Endothelial cell of umbilical vein (primary cell): ENCODE results near the gene SHISA9. TPM values are rescaled to one million over a fixed set of nuclear protein-coding genes. Genes with fewer than 3 reads are reported as not detected.

Source experiments
- BruUV-seq: library from RNA; stranded (reverse); fragments of 400-500 nt; replicated peaks from 2 replicates; lab custom pipeline; 2021; lab: Mats Ljungman, UMichigan
- CTCF ChIA-PET: fragments of 300-600, 350-600 bp; sonication (Branson Sonifier 250); formaldehyde crosslinking; loops from one replicate; lab custom pipeline; 2021; ENCODE audit warnings: antibody characterized with exemption, inconsistent platforms; lab: Charles Lee
- POLR2A ChIA-PET: fragments of 300-600, 350-600 bp; sonication (Branson Sonifier 250); formaldehyde crosslinking; loops from one replicate; lab custom pipeline; 2021; ENCODE audit warnings: antibody characterized with exemption, inconsistent platforms; lab: Charles Lee
- DNase-seq: peaks from one replicate; pipeline ENCODE4 v3.0.0-alpha.2; 2011; ENCODE audit warnings: low read depth, low spot score
- FAIRE-seq: peaks from 2 replicates; lab custom pipeline; 2011; peaks lifted over from hg19 to GRCh38; lab: Jason Lieb, UNC
- H2AFZ ChIP-seq: 2 replicates; pipeline ENCODE4 v1.6.0; 2012; ENCODE audit warnings: low read depth, low read length, control low read depth, inconsistent platforms
- H3K27ac ChIP-seq: 2 replicates; pipeline ENCODE4 v1.5.1; 2011; ENCODE audit warnings: low read depth, mild to moderate bottlenecking, control low read depth, low read length, moderate library complexity; ENCODE audit not compliant: insufficient read depth
- H3K27me3 ChIP-seq, 2 experiments: 2 replicates each; pipeline versions ENCODE4 v1.6.0 to v1.6.1; 2011; ENCODE audit warnings: low read length in 2 of 2, mixed read lengths in 1 of 2; ENCODE audit not compliant: control insufficient read depth in 2 of 2, insufficient read depth in 2 of 2
- H3K36me3 ChIP-seq, 2 experiments: 2 replicates in 1 of 2; 3 replicates in 1 of 2; pipeline ENCODE4 v1.5.1; 2011; ENCODE audit warnings: low read length in 2 of 2, mild to moderate bottlenecking in 1 of 2, moderate library complexity in 1 of 2; ENCODE audit not compliant: control insufficient read depth in 2 of 2, insufficient read depth in 2 of 2; ENCODE audit errors: extremely low read depth in 1 of 2
- H3K4me1 ChIP-seq: 3 replicates; pipeline ENCODE4 v1.5.1; 2011; ENCODE audit warnings: mild to moderate bottlenecking, low read length; ENCODE audit not compliant: control insufficient read depth, insufficient read depth; ENCODE audit errors: extremely low read depth
- H3K4me2 ChIP-seq: 2 replicates; pipeline ENCODE4 v1.6.1; 2011; ENCODE audit warnings: low read length, control low read depth, mixed read lengths; ENCODE audit not compliant: insufficient read depth
- H3K4me3 ChIP-seq, 3 experiments: fragments of 200-600 bp in 1 of 3; sonication (generic), shearing (Covaris generic) in 1 of 3; replicated peaks in 1 of 3; 2 replicates each; pipeline ENCODE4 v1.5.1; 2011 to 2016; ENCODE audit warnings: control low read depth in 3 of 3, low read length in 3 of 3, mild to moderate bottlenecking in 2 of 3, inconsistent platforms in 1 of 3, low read depth in 1 of 3, moderate library complexity in 1 of 3; ENCODE audit not compliant: insufficient read depth in 1 of 3
- H3K79me2 ChIP-seq: 2 replicates; pipeline ENCODE4 v1.6.0; 2012; ENCODE audit warnings: low read length, inconsistent platforms; ENCODE audit not compliant: control insufficient read depth, insufficient read depth
- H3K9ac ChIP-seq: replicated peaks from 2 replicates; pipeline ENCODE3; 2011; ENCODE audit warnings: low read length, control low read depth; ENCODE audit not compliant: insufficient read depth; ENCODE audit errors: extremely low read depth
- H3K9me1 ChIP-seq: replicated peaks from 3 replicates; pipeline ENCODE4 v1.6.0; 2011; ENCODE audit warnings: mild to moderate bottlenecking, low read length; ENCODE audit not compliant: control insufficient read depth, insufficient read depth; ENCODE audit errors: extremely low read depth
- H3K9me3 ChIP-seq: replicated peaks from 2 replicates; pipeline ENCODE4 v1.5.1; 2012; ENCODE audit warnings: low read length, inconsistent platforms; ENCODE audit not compliant: control insufficient read depth, insufficient read depth
- H4K20me1 ChIP-seq: replicated peaks from 2 replicates; pipeline ENCODE3; 2011; ENCODE audit warnings: mild to moderate bottlenecking, low read length; ENCODE audit not compliant: control insufficient read depth, insufficient read depth; ENCODE audit errors: extremely low read depth
- EZH2 ChIP-seq: IDR thresholded peaks from 2 replicates; pipeline ENCODE4 v1.6.1; 2012; ENCODE audit warnings: borderline replicate concordance, low read depth, mild to moderate bottlenecking, moderate library complexity, low read length, inconsistent platforms; ENCODE audit not compliant: severe bottlenecking
- FOS ChIP-seq: IDR thresholded peaks from 2 replicates; pipeline ENCODE4 v1.6.1; 2011; ENCODE audit warnings: mild to moderate bottlenecking, low read length, moderate library complexity, borderline replicate concordance; ENCODE audit not compliant: insufficient read depth
- GATA2 ChIP-seq: IDR thresholded peaks from 2 replicates; pipeline ENCODE4 v1.7.0; 2011; ENCODE audit warnings: low read depth, mild to moderate bottlenecking, moderate library complexity, mixed read lengths, low read length; ENCODE audit not compliant: insufficient read length, insufficient read depth
- JUN ChIP-seq: IDR thresholded peaks from 2 replicates; pipeline ENCODE4 v1.6.1; 2011; ENCODE audit warnings: borderline replicate concordance, low read depth; ENCODE audit not compliant: insufficient read length, insufficient read depth
- MYC ChIP-seq: IDR thresholded peaks from one replicate; pipeline ENCODE4 v1.6.1; 2011; ENCODE audit warnings: mild to moderate bottlenecking, low read depth, low read length
- POLR2A ChIP-seq: IDR thresholded peaks from 2 replicates; pipeline ENCODE4 v1.6.1; 2012; ENCODE audit warnings: low read depth, mild to moderate bottlenecking, control low read depth, low read length
- POLR2AphosphoS5 ChIP-seq: IDR thresholded peaks from 2 replicates; pipeline ENCODE4 v1.6.1; 2012; ENCODE audit warnings: low read depth, mild to moderate bottlenecking, control low read depth, low read length, moderate library complexity; ENCODE audit not compliant: insufficient read depth
- dilution Hi-C: fragments of 300-500 bp; cut with MboI; formaldehyde crosslinking; loops from one replicate; pipeline ENCODE4 v1.15.0; 2019; ENCODE audit warnings: low sequenced_read_pairs; ENCODE audit not compliant: extremely low pct_ligation_motif_present
- intact Hi-C: fragments of 100-400 bp; cut with micrococcal nuclease; formaldehyde crosslinking; loops from one replicate; pipeline ENCODE4 v1.10.0; 2022
- polyA plus RNA-seq, 4 experiments: library from polyadenylated mRNA; depleted of rRNA in 3 of 4; stranded (reverse) in 3 of 4; unstranded in 1 of 4; fragments of >200 nt; gene quantifications; 2 replicates each; pipeline versions ENCODE4 v1.2.1 to v1.2.3, GENCODE V29; 2011 to 2012; ENCODE audit warnings: missing spikeins in 1 of 4
- total RNA-seq: library from RNA; stranded (reverse); gene quantifications from 2 replicates; pipeline ENCODE4 v1.2.3, GENCODE V29; 2021
- TF ChIP-seq, protein P1 (sequence below), 2 donors: IDR thresholded peaks; 1 replicate in 1 of 2; 2 replicates in 1 of 2; pipeline ENCODE4 v1.5.1; 2011; ENCODE audit warnings: low read length in 2 of 2, mild to moderate bottlenecking in 2 of 2, moderate library complexity in 2 of 2, control low read depth in 1 of 2, inconsistent platforms in 1 of 2, low read depth in 1 of 2; ENCODE audit not compliant: insufficient read depth in 1 of 2; ENCODE audit errors: extremely low read depth in 1 of 2
- TF ChIP-seq, protein P2 (sequence below): IDR thresholded peaks from 2 replicates; pipeline ENCODE4 v1.6.1; 2011; ENCODE audit not compliant: insufficient read depth, insufficient read length

The SHISA9 gene
- total and polyA plus RNA-seq, 2 donors (not counting 3 experiments of a cell fraction or from before 2014, with no cell fraction given), result not detected

DNA sequence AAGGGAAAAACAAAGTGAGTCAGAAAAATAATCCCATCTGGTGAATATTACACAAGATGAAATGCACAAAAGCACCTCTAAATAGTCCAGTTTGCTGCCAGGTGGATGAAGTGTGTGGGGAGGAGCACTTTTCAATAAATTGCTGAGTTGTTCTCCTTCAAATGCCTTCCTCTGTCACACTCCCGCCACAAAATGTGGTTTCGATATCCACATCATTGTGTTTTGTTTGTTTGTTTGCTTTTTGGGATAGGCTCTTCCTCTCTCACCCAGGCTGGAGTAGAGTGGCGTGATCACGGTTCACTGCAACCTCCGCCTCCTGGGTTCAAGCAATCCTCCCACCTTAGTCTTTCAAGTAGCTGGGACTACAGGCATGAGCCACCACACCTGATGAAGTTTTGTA is 24.6 kb upstream of the SHISA9 start:
- H3K4me2 ChIP-seq, result no peak overlapping the region
- H2AFZ ChIP-seq, result no peak overlapping the region
- intact Hi-C loops, result no loop called here
- no peaks in the 10 kb centered on the region for H3K27me3 ChIP-seq
- no peaks in the 10 kb centered on the region for H3K79me2 ChIP-seq
- no TSS peak for BruUV-seq
- H3K4me3 ChIP-seq, result no peak overlapping the region
- ChIA-PET POLR2A (no interaction called here), CTCF (no interaction called here)
- H3K4me1 ChIP-seq, result peaks cover 5% of the 10 kb centered on the region
- H3K9ac ChIP-seq, result no peak overlapping the region
- no peak overlapping the region for H3K27ac ChIP-seq
- dilution Hi-C loops, result no loop called here
- TF ChIP-seq MYC (no peak), POLR2A (no peak), JUN (no peak), GATA2 (no peak), FOS (no peak), POLR2AphosphoS5 (no peak), EZH2 (no peak)
- TF ChIP-seq, protein P1, sequence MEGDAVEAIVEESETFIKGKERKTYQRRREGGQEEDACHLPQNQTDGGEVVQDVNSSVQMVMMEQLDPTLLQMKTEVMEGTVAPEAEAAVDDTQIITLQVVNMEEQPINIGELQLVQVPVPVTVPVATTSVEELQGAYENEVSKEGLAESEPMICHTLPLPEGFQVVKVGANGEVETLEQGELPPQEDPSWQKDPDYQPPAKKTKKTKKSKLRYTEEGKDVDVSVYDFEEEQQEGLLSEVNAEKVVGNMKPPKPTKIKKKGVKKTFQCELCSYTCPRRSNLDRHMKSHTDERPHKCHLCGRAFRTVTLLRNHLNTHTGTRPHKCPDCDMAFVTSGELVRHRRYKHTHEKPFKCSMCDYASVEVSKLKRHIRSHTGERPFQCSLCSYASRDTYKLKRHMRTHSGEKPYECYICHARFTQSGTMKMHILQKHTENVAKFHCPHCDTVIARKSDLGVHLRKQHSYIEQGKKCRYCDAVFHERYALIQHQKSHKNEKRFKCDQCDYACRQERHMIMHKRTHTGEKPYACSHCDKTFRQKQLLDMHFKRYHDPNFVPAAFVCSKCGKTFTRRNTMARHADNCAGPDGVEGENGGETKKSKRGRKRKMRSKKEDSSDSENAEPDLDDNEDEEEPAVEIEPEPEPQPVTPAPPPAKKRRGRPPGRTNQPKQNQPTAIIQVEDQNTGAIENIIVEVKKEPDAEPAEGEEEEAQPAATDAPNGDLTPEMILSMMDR (IDR thresholded peaks at IDR 0.05; ENCODE audit: extremely low read depth in 1 of 2, insufficient read depth in 1 of 2, low read depth in 1 of 2, low read length in 2 of 2), result no peak
- TF ChIP-seq, protein P2, sequence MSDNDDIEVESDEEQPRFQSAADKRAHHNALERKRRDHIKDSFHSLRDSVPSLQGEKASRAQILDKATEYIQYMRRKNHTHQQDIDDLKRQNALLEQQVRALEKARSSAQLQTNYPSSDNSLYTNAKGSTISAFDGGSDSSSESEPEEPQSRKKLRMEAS, result no peak
- H3K36me3 ChIP-seq, result no peaks in the 10 kb centered on the region
- no peaks in the 10 kb centered on the region for H3K9me3 ChIP-seq
- FAIRE-seq (no peak), DNase-seq (no peak)
- no peaks in the 10 kb centered on the region for H3K9me1 ChIP-seq
- no peaks in the 10 kb centered on the region for H4K20me1 ChIP-seq
